Keratinocyte (primary cell): Measurements from ENCODE around the gene VMP1.

Source experiments
- CTCF ChIP-seq, 3 experiments: IDR thresholded peaks in 1 of 3; conservative IDR thresholded peaks in 1 of 3; optimal IDR thresholded peaks in 1 of 3; 2 replicates in 2 of 3; 3 replicates in 1 of 3; pipeline versions ENCODE3 to v1.5.1; 2011; ENCODE audit warnings: low read length in 3 of 3, mild to moderate bottlenecking in 3 of 3, moderate library complexity in 2 of 3, control low read depth in 1 of 3, inconsistent platforms in 1 of 3; ENCODE audit not compliant: insufficient read depth in 2 of 3; ENCODE audit errors: extremely low read depth in 1 of 3
- EZH2 ChIP-seq: IDR thresholded peaks from one replicate; pipeline ENCODE4 v1.6.1; 2012; ENCODE audit warnings: inconsistent platforms, mild to moderate bottlenecking, low read length, moderate library complexity

DNA sequence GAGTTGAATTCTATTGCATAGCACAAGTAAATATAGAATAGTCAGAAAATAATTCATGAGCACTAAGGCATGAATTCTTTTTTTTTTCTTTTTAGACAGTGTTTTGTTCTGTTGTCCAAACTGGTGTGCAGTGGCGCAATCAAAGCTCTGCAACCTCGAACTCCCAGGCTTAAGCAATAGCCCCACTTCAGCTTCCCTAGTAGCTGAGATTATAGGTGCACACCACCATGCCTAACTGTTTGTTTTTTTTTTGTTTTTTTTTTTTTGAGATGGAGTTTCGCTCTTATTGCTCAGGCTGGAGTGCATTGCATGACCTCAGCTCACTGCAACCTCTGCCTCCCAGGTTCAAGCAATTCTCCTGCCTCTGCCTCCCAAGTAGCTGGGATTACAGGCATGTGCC, 168.7 kb downstream of the VMP1 start:
- TF ChIP-seq CTCF (optimal IDR thresholded peaks at IDR 0.05 in 1 of 3, IDR thresholded peaks at IDR 0.05 in 1 of 3, conservative IDR thresholded peaks at IDR 0.05 in 1 of 3; ENCODE audit: extremely low read depth in 1 of 3, insufficient read depth in 2 of 3, low read length in 3 of 3) (no peak), EZH2 (no peak)
